HFFc6 (cell line): Measurements from ENCODE around the gene NF2. TPM values are rescaled to one million over a fixed set of nuclear protein-coding genes. Genes with fewer than 3 reads are reported as not detected.

Source experiments
- DNase-seq: peaks from one replicate; pipeline ENCODE4 v3.0.0-alpha.2; 2018
- H3K27ac Mint-ChIP-seq: 2 replicates; pipeline ENCODE4 v1.8.0; 2020; ENCODE audit warnings: mild to moderate bottlenecking, mixed read lengths
- H3K27me3 Mint-ChIP-seq: 2 replicates; pipeline ENCODE4 v1.8.0; 2021; ENCODE audit warnings: mild to moderate bottlenecking, moderate library complexity, mixed read lengths; ENCODE audit not compliant: insufficient read depth
- H3K36me3 Mint-ChIP-seq: 2 replicates; pipeline ENCODE4 v1.8.0; 2021; ENCODE audit warnings: low read depth, mixed read lengths
- H3K4me1 Mint-ChIP-seq: 2 replicates; pipeline ENCODE4 v1.8.0; 2020; ENCODE audit warnings: low read depth, mixed read lengths
- H3K4me3 Mint-ChIP-seq: 2 replicates; pipeline ENCODE4 v1.8.0; 2020; ENCODE audit warnings: mild to moderate bottlenecking, moderate library complexity, mixed read lengths
- H3K9me3 Mint-ChIP-seq: 2 replicates; pipeline ENCODE4 v1.8.0; 2020; ENCODE audit warnings: mild to moderate bottlenecking, mixed read lengths
- CTCF ChIP-seq: fragments of 200-600 bp; sonication (generic); IDR thresholded peaks from 2 replicates; pipeline ENCODE4 v1.5.0; 2021; ENCODE audit warnings: antibody characterized with exemption, mild to moderate bottlenecking
- total RNA-seq, 6 experiments: library from RNA; stranded (reverse); fragmentation: NEBNext Ultra II Directional; extraction: Animal tissue kit (Norgen Biotek cat#: 25700); gene quantifications; 2 replicates in 1 of 6; 3 replicates in 5 of 6; pipeline ENCODE4 v1.2.3, GENCODE V29; 2021

Gene NF2
- total RNA-seq, 6 experiments from 2014 or later, result 161 to 184 (median 176) TPM

DNA sequence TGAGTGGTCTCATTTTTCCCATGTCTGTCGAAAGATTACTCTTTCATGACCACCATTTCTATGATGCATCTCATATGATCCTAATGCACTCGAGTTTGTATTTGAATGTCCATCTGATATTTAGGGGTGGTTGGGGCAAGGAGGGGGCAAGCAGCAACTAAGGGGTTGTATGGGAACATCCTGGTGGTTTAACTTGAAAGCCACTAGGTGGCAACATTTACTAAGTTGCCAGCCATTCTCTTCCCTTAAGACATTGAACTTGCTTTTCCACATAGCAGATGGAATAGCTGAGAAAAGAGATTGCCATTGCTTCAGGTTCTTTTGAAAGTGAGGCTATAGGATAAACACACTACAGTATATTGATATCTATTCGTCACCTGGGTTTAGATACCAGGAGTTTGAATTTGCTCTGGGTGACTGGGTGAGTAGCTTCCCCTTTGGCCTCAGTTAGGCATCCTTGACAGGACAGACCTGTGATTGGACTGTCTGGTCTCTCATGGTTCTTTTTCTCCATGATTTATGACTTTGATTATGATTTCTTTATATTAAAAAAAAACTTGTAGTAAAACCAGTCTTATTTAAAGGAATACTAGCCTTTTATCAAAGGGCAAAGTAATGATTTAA lies 32.4 kb downstream of the NF2 start:
- no peak overlapping the region for H3K4me3 Mint-ChIP-seq
- H3K36me3 Mint-ChIP-seq, result peaks cover 39% of the 10 kb centered on the region
- H3K27me3 Mint-ChIP-seq, result no peaks in the 10 kb centered on the region; the same call in 1 of the 2 replicates
- peak overlapping the region; percentile 46; the same call in 1 of the 2 replicates for H3K27ac Mint-ChIP-seq
- peak; percentile 82 for TF ChIP-seq CTCF
- no peaks in the 10 kb centered on the region for H3K9me3 Mint-ChIP-seq
- H3K4me1 Mint-ChIP-seq, result peaks cover 54% of the 10 kb centered on the region
- DNase-seq, result peak; percentile 30

DNA sequence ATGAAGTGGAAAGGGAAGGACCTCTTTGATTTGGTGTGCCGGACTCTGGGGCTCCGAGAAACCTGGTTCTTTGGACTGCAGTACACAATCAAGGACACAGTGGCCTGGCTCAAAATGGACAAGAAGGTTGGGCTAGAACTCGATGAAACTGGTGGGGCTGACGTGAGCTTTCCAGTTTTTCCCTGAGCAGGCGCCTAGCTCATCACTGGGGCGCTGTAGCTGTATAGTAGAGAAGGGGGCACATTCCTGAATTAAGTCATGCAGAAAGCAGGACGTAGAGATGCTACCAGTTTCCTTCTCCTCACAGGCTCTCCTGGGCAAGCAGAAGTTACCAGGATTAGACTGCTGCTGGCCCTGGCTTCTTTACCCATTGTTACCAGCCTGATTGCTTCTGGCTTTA lies 33.3 kb downstream of the NF2 start:
- Mint-ChIP-seq H3K4me3 (no peak overlapping the region), H3K27ac (no peak overlapping the region), H3K27me3 (no peaks in the 10 kb centered on the region; the same call in 1 of the 2 replicates), H3K9me3 (no peaks in the 10 kb centered on the region), H3K4me1 (peaks cover 60% of the 10 kb centered on the region), H3K36me3 (peaks cover 33% of the 10 kb centered on the region)
- no peak for TF ChIP-seq CTCF
- DNase-seq, result no peak

GRCh38 chr22:29637181-29637580 lies 33.7 kb downstream of the NF2 start:
- TF ChIP-seq CTCF, result no peak
- H3K4me1 Mint-ChIP-seq, result peaks cover 60% of the 10 kb centered on the region
- H3K4me3 Mint-ChIP-seq, result no peak overlapping the region

GRCh38 chr22:29638678-29639077 lies 35.2 kb downstream of the NF2 start:
- Mint-ChIP-seq H3K4me3 (no peak overlapping the region), H3K27me3 (no peaks in the 10 kb centered on the region), H3K36me3 (peaks cover 32% of the 10 kb centered on the region), H3K9me3 (no peaks in the 10 kb centered on the region), H3K27ac (no peak overlapping the region; the same call in 1 of the 2 replicates), H3K4me1 (peaks cover 46% of the 10 kb centered on the region)
- no peak for DNase-seq
- TF ChIP-seq CTCF, result no peak

More at GRCh38 chr22:29637181-29637580, 33.7 kb downstream of the NF2 start:
- Mint-ChIP-seq H3K27me3 (no peaks in the 10 kb centered on the region; the same call in 1 of the 2 replicates), H3K36me3 (peaks cover 33% of the 10 kb centered on the region), H3K9me3 (no peaks in the 10 kb centered on the region), H3K27ac (peak overlapping the region; percentile 30; the same call in 1 of the 2 replicates)
- DNase-seq, result no peak

- Mint-ChIP-seq H3K36me3 (peaks cover 32% of the 10 kb centered on the region), H3K27me3 (no peaks in the 10 kb centered on the region), H3K4me1 (peaks cover 42% of the 10 kb centered on the region), H3K4me3 (no peak overlapping the region), H3K27ac (0 out of 2 replicates have a peak overlapping the region, but pooled peaks have one; percentile 4), H3K9me3 (no peaks in the 10 kb centered on the region)
- TF ChIP-seq CTCF, result no peak
- no peak for DNase-seq
These were observed 35.7 kb downstream of the NF2 start for GRCh38 chr22:29639096-29639495.
